ENCODE results near the gene MFGE8.

MFGE8 gene

DNA sequence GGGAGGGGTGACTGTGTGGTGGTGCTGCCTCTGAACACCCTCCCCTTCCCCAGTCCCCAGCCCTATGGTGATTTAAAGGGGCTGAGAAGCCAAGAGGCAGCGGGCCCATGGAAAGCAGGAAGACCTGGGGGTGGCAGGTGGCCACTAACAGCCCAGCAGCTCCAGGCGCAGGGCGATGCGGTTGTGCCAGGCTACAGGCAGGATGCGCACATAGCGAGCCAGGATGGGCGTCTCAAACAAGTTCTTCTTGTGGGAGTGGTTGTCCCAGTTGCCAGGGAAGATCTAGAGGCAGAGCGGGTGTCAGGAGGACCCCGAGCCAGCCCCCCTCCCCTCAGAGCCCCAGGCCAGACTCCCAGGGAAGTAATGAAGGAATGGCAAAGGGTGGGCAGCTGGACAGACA is 13.9 kb downstream of the MFGE8 start:
- no peak for TF ChIP-seq POLR2A (IDR thresholded peaks at IDR 0.05; ENCODE audit: low read depth, low read length)
- FAIRE-seq = no peak
- DNase-seq (ENCODE audit: insufficient read length, low spot score) = no peak

- FAIRE-seq (no peak), DNase-seq (ENCODE audit: insufficient read length, low spot score) (no peak)
- no peak for TF ChIP-seq POLR2A (IDR thresholded peaks at IDR 0.05; ENCODE audit: low read depth, low read length)
These were observed 14.4 kb downstream of the MFGE8 start for GRCh38 chr15:88898736-88899135.

DNA sequence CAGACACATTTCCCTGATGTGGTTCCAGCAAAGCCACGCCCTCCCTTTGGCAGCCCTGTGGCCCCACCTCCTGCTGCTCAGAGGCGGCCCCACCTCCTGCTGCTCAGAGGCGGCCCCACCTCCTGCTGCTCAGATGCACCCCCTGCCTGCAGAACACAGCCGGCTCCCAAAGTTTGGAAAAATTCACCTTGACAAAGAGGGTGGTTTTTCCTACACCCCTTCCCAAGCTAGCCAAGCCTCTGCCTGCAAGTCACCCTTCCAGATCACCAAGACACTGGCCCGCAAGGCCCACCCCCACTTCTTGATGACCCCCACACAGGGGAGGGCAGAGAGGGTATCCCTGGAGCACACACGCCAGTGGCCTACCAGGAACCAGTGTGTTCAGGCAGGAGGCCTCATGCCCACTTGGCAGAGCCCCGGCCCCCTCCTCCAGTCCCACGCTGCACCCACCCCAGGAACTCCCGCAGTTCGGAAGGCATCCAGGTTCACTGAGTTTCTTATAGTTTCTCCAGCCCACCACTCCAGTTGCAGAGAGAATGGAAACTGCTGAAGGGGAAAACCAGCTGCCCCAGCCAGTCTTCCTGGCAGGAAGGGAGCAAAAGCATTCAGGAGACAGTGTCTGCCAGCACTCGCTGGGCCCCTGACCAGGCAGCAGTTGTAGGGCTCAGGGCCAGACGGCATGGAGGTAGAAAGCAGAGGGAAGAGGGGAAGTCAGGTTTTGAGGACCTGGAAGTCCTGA is 15.6 kb downstream of the MFGE8 start:
- TF ChIP-seq POLR2A (IDR thresholded peaks at IDR 0.05; ENCODE audit: low read depth, low read length) = no peak
- FAIRE-seq (no peak), DNase-seq (ENCODE audit: insufficient read length, low spot score) (peak; percentile 71)

DNA sequence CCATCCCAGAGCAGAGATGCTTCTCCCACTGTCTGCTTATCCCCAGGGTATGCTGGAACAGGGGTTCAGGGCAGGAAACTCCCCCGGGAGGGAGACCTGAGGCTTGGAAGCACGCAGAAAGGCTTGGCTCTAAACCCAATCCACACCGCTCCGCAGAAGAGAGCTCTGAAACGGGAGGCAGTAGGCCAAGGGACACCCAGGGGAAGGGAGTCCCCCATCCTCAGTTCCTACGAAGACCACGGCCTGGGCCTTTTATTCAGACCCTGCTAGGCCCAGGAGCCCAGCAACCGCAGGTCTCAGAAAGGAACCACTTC is 16.1 kb downstream of the MFGE8 start:
- no peak for FAIRE-seq
- no peak for TF ChIP-seq POLR2A (IDR thresholded peaks at IDR 0.05; ENCODE audit: low read depth, low read length)
- DNase-seq (ENCODE audit: insufficient read length, low spot score) = no peak

DNA sequence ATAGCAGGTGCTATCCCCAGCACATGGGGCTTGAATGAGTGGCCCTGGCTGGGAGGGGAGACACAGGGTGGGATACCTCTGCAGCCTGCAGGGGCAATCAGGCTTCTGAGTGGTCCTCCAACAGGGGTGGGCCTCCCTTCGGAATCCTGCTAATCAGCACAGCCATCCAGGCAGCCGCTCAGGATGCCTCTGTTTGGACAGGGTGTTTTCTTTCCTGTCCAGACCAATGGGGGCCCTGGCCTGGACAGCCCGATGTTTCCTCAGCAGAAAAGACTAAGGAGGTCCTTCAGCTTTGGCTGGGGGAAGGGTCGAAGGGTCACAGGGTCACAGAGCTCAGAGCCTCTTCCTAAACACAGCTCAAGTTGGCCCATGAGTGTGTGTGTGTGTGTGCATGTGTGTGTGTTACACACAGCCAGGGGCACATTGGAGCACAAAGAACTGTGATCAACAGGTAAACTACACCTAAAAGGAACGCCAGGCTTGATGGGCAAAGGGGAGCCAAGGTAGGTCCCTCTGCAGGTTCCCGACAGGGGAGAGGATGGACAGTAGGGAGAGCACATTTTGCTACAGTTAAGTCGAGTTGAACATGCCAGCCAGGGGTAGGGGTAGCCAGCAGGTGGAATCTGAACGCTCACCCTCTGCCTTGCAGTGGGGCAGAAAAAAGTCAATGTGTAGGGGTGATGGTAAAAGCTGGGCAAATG is 16.7 kb downstream of the MFGE8 start:
- FAIRE-seq (no peak), DNase-seq (ENCODE audit: insufficient read length, low spot score) (no peak)
- TF ChIP-seq POLR2A (IDR thresholded peaks at IDR 0.05; ENCODE audit: low read depth, low read length) = no peak

DNA sequence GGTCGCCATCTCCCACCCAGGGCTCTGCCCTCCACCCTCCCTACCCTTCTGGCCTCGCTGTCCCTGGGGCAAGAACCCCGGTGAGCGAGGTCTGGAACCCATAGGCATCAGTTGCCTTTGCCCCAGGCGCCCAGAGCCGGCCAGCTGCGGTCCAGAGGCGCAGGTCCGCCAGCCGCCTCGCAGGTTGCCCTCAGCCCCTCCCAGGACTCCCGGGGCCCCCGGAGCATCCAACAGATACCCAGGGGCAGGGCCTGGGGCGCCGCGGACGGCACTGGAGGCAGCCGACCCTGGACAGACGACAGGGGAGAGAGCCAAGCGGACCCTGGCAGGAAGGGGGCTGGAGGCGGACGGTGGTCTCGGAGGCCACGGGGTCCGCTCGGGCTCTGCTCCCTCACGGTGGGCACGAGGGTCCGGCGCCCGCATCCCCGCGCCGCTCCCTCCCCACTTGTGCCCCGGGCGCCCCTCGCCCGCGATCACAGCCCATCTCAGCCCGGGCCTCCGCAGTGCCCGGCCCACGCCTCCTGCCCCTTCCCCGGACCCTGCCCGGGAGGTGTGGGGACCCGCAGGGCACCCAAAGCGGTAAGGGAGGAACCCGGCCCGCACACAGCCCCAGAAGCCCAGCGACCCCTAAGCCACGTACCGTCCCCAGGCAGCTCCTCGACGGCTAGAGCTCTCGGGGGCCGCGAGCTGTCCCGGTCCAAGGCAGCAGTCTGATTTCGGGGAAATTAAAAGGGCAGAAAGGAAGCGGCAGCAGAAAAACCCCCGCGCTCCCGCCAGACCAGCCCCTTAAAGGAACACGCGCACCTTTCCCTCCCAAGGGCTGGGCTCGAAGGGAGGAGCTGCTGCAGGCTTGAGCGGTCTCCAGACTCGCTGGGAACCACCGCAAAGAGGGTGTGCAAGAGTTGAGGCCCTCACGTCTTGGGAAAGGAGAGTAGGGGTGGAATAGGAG is 18.1 kb downstream of the MFGE8 start, which contains the start of gene HAPLN3:
TSS of gene HAPLN3 (minus strand) at position 726 of the 949 bp plus-strand sequence. CDS start 8,246 bp downstream, outside the sequence.
- no peak for TF ChIP-seq POLR2A (IDR thresholded peaks at IDR 0.05; ENCODE audit: low read depth, low read length)
- FAIRE-seq = no peak
- DNase-seq (ENCODE audit: insufficient read length, low spot score) = no peak

- DNase-seq (ENCODE audit: insufficient read length, low spot score) (no peak), FAIRE-seq (no peak)
These were observed 18.8 kb downstream of the MFGE8 start for GRCh38 chr15:88894348-88894818.

GRCh38 chr15:88891540-88892254 is 21.5 kb downstream of the MFGE8 start:
- TF ChIP-seq POLR2A (IDR thresholded peaks at IDR 0.05; ENCODE audit: low read depth, low read length) = no peak
- FAIRE-seq = no peak
- DNase-seq (ENCODE audit: insufficient read length, low spot score) = no peak

More at GRCh38 chr15:88894348-88894818, 18.8 kb downstream of the MFGE8 start:
- no peak for TF ChIP-seq POLR2A (IDR thresholded peaks at IDR 0.05; ENCODE audit: low read depth, low read length)

DNA sequence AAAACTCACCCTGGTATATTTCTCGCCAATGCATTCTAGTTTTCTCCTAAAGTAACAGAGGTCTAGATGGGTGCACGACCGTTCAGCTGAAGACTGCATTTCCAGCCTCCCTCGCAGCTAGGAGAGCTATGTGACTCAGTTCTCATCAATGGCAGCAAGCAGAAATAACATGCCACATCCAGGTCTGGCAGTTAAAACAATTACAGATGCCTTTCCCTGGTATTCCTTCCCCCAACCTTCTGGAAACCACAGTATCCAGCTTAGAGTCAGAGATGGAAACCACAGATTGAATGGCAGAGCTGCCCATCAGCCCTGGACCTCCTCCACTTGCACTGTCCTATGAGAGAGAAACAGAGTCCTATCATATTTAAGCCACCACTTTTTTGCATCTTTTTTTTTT is 22.7 kb downstream of the MFGE8 start:
- TF ChIP-seq POLR2A (IDR thresholded peaks at IDR 0.05; ENCODE audit: low read depth, low read length) = no peak
- DNase-seq (ENCODE audit: insufficient read length, low spot score) (no peak), FAIRE-seq (no peak)

GRCh38 chr15:88888719-88889118 is 24.5 kb downstream of the MFGE8 start:
- no peak for DNase-seq (ENCODE audit: insufficient read length, low spot score)
- FAIRE-seq = no peak
- no peak for TF ChIP-seq POLR2A (IDR thresholded peaks at IDR 0.05; ENCODE audit: low read depth, low read length)

DNA sequence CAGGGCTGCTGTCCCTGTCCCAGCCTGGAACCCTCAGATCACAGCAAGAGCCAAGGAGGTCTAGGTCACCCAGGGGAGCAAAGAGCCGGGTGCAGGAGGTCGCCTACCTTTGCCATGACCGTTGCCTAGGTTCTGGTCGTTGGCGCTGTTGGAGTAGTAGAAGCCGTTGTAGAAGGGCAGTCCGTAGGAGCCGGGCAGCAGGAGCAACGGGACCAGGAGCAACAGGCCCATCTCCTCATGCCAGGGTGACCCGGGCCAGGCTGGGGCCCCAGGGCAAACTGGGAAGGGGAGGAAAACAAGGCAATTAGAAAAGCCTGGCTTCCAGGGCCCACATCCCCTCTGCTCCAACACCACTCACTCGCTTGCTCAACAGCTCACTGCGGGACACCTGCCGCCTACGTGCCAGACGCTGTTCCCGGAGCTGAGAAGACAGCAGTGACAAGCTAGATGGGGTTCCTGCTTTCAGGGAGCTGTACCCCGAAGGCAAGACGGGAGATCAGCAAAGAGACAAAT is 26.1 kb downstream of the MFGE8 start:
- no peak for TF ChIP-seq POLR2A (IDR thresholded peaks at IDR 0.05; ENCODE audit: low read depth, low read length)
- FAIRE-seq = no peak

DNA sequence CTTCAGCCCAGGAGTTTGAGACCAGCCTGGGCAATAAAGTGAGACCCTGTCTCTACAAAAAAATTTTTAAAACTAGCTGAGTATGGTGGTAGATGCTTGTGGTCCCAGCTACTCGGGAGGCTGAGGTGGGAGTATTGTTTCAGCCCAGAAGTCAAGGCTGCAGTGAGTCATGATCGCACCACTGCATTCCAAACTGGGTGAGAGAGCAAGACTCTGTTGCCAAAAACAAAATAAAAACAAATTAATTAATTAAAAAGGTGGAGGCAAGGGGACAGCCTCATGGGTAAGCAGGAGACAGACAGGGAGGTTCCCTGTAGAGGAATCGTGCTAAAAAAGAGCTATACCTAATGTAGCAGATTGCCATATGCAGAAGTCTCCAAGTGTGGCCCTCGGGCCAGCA is 30.4 kb downstream of the MFGE8 start:
- DNase-seq (ENCODE audit: insufficient read length, low spot score) (no peak), FAIRE-seq (no peak)

More for the DNA sequence above, 26.1 kb downstream of the MFGE8 start:
- no peak for DNase-seq (ENCODE audit: insufficient read length, low spot score)

GRCh38 chr15:88881775-88882174 is 31.4 kb downstream of the MFGE8 start:
- no peak for DNase-seq (ENCODE audit: insufficient read length, low spot score)
- no peak for FAIRE-seq
- no peak for TF ChIP-seq POLR2A (IDR thresholded peaks at IDR 0.05; ENCODE audit: low read depth, low read length)

More for the DNA sequence above, 30.4 kb downstream of the MFGE8 start:
- no peak for TF ChIP-seq POLR2A (IDR thresholded peaks at IDR 0.05; ENCODE audit: low read depth, low read length)
